AG08395 (cell line): ENCODE measurements around the gene STK10.
A peak's percentile ranks its signal among the peaks of the same experiment; 100 is the strongest.
"Not testable (repeated sequence)": the region's sequence is repeated elsewhere in the genome, so short reads cannot be mapped to it uniquely, and the experiment has no call there.

Source experiments
- DNase-seq: peaks from one replicate; pipeline ENCODE4 v3.0.0; 2012; ENCODE audit warnings: mixed read lengths, low spot score

The STK10 gene

GRCh38 chr5:172051643-172052339 is 136.2 kb downstream of the STK10 start:
- no peak for DNase-seq

GRCh38 chr5:172050080-172050479 is 137.9 kb downstream of the STK10 start:
- no peak for DNase-seq

GRCh38 chr5:172049226-172049796 is 138.7 kb downstream of the STK10 start:
- DNase-seq, result no peak

- no peak for DNase-seq
These were observed 139.4 kb downstream of the STK10 start for GRCh38 chr5:172048539-172049101.

GRCh38 chr5:172048170-172048422 is 139.9 kb downstream of the STK10 start:
- no peak for DNase-seq

- no peak for DNase-seq
These were observed 141.4 kb downstream of the STK10 start for GRCh38 chr5:172046593-172046992.

- no peak for DNase-seq
These were observed 142.8 kb downstream of the STK10 start for GRCh38 chr5:172045315-172045632.

- DNase-seq, result no peak
These were observed 143.3 kb downstream of the STK10 start for GRCh38 chr5:172044631-172045314.

GRCh38 chr5:172043865-172044264 is 144.2 kb downstream of the STK10 start:
- DNase-seq, result no peak

GRCh38 chr5:172042183-172042582 is 145.8 kb downstream of the STK10 start:
- no peak for DNase-seq

GRCh38 chr5:172038167-172038566 is 149.9 kb downstream of the STK10 start:
- DNase-seq, result no peak

GRCh38 chr5:172035049-172035448 is 153.0 kb downstream of the STK10 start:
- DNase-seq, result no peak

GRCh38 chr5:172031894-172032461 is 156.0 kb downstream of the STK10 start:
- no peak for DNase-seq

- DNase-seq, result no peak
These were observed 158.1 kb downstream of the STK10 start for GRCh38 chr5:172029876-172030275.

- DNase-seq, result no peak
These were observed 159.9 kb downstream of the STK10 start for GRCh38 chr5:172028167-172028566.

GRCh38 chr5:172020110-172020786 is 167.8 kb downstream of the STK10 start:
- DNase-seq, result not testable (repeated sequence)

- DNase-seq, result no peak
These were observed 172.7 kb downstream of the STK10 start for GRCh38 chr5:172015346-172015745.

GRCh38 chr5:172010278-172010677 is 177.7 kb downstream of the STK10 start:
- DNase-seq, result no peak

GRCh38 chr5:172009536-172010270 is 178.3 kb downstream of the STK10 start:
- DNase-seq, result no peak

- DNase-seq, result no peak
These were observed 179.3 kb downstream of the STK10 start for GRCh38 chr5:172008689-172009141.

- peak; percentile 33 for DNase-seq
These were observed 179.9 kb downstream of the STK10 start for GRCh38 chr5:172008111-172008455.
